Upper lobe of left lung (tissue), 6 donors: Measurements from ENCODE around the gene EREG. TPM values are rescaled to one million over a fixed set of nuclear protein-coding genes. Genes with fewer than 3 reads are reported as not detected.

Source experiments
- ATAC-seq, 2 donors: fragments of 200-7000 bp; cut with Tn5 transposase; one replicate each; pipeline ENCODE4 v1.9.1; 2022; ENCODE audit warnings: mild to moderate bottlenecking in 2 of 2, moderate library complexity in 2 of 2; ENCODE audit not compliant: low FRiP score in 2 of 2
- DNase-seq, 2 donors: peaks; one replicate each; pipeline ENCODE4 v3.0.0-alpha.2; 2019 to 2020
- H3K27ac ChIP-seq, 4 donors: fragments of 200-600 bp; sonication (generic); one replicate each; pipeline ENCODE4 v1.5.1; 2016 to 2019
- H3K27me3 ChIP-seq, 4 donors: fragments of 200-600 bp; sonication (generic); one replicate each; pipeline ENCODE4 v1.5.1; 2017 to 2019
- H3K36me3 ChIP-seq, 4 donors: fragments of 200-600 bp; sonication (generic); one replicate each; pipeline ENCODE4 v1.5.1; 2016 to 2019
- H3K4me1 ChIP-seq, 4 donors: fragments of 200-600 bp; sonication (generic); one replicate each; pipeline ENCODE4 v1.5.1; 2018 to 2019
- H3K4me3 ChIP-seq, 4 donors: fragments of 200-600 bp; sonication (generic); one replicate each; pipeline ENCODE4 v1.5.1; 2017 to 2019; ENCODE audit warnings: mild to moderate bottlenecking in 2 of 4, moderate library complexity in 1 of 4
- H3K9me3 ChIP-seq, 4 donors: fragments of 200-600 bp; sonication (generic); one replicate each; pipeline ENCODE4 v1.5.1; 2018 to 2019
- EP300 ChIP-seq, 4 donors: sonication (generic); formaldehyde crosslinking; IDR thresholded peaks; one replicate each; pipeline ENCODE4 v1.5.1; 2017; ENCODE audit warnings: antibody characterized with exemption in 4 of 4, control low read depth in 2 of 4
- POLR2A ChIP-seq, 4 donors: fragments of 450-650 bp; IDR thresholded peaks; one replicate each; pipeline ENCODE4 v1.5.1; 2016 to 2017; ENCODE audit warnings: antibody characterized with exemption in 4 of 4, mild to moderate bottlenecking in 2 of 4
- POLR2AphosphoS5 ChIP-seq, 2 donors: sonication (generic); formaldehyde crosslinking; IDR thresholded peaks; one replicate each; pipeline ENCODE4 v1.5.1; 2017; ENCODE audit warnings: antibody characterized with exemption in 2 of 2
- WGBS, 2 donors: methylation state at CpG; one replicate each; pipeline ENCODE4 v1.1.5; 2017 to 2018; 5-methylcytosine and 5-hydroxymethylcytosine counted together
- total RNA-seq, 6 donors: library from RNA; depleted of rRNA in 4 of 6; stranded (reverse); fragments of >200 nt in 4 of 6; gene quantifications; one replicate each; pipeline versions ENCODE4 v1.1.0 to v1.2.1, GENCODE V29; 2016 to 2021
- TF ChIP-seq, protein P1 (sequence below), 6 experiments: fragments of 450-650 bp in 4 of 6; fragments of 200-600 bp in 2 of 6; sonication (generic) in 2 of 6; IDR thresholded peaks; one replicate each; pipeline ENCODE4 v1.5.1; 2016 to 2019; ENCODE audit warnings: antibody characterized with exemption in 6 of 6
- donor health status: DM: no; HTN: no; CAD: no; lungs with moderate emphysema.
- donor health status: DM: no; HTN: yes; CAD: no; lungs with severe emphysema.

The EREG gene
- total RNA-seq, 6 donors from 2014 or later, result 0.94 to 3.7 (median 1.1) TPM

DNA sequence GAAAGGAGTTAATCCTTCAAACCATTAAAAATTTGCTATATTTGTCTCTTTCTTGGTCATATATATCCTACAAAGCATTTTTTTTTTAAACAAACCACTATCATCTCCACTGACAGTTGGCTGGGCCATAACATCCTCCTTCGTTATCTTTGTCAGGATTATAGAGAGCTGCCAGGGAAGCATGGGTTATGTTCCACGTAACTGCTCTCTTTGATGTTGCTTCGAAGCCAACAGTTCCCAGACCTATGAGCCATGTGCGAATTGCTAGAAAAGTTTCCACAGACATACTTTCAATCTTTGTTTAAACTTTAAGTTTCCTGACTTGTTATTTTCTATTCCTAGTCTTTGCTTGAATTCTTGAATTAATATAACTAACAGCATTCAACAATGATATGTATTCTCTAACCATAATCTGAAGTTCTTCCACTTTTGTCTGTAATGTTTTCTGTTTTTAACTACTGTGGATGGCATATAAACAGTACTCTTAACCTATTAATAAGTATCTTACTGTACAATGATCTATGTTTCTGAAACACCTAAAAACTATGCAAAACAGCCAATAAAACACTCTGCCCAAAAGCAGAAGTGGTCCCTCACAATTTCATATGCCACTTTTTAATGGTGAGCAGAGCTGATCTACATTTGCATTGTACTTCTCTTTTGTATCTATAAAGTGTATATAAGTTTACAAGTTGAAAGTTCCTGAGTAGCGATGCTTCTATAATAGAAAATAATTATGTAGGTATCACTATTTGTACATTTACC, 37.9 kb downstream of the EREG start:
- WGBS, 2 donors, result 73 to 78% methylated on average over 5 of the region's 5 CpGs
- TF ChIP-seq POLR2AphosphoS5 (IDR thresholded peaks at IDR 0.05) (no peak), POLR2A (IDR thresholded peaks at IDR 0.05) (no peak), EP300 (IDR thresholded peaks at IDR 0.05) (no peak)
- TF ChIP-seq, protein P1, sequence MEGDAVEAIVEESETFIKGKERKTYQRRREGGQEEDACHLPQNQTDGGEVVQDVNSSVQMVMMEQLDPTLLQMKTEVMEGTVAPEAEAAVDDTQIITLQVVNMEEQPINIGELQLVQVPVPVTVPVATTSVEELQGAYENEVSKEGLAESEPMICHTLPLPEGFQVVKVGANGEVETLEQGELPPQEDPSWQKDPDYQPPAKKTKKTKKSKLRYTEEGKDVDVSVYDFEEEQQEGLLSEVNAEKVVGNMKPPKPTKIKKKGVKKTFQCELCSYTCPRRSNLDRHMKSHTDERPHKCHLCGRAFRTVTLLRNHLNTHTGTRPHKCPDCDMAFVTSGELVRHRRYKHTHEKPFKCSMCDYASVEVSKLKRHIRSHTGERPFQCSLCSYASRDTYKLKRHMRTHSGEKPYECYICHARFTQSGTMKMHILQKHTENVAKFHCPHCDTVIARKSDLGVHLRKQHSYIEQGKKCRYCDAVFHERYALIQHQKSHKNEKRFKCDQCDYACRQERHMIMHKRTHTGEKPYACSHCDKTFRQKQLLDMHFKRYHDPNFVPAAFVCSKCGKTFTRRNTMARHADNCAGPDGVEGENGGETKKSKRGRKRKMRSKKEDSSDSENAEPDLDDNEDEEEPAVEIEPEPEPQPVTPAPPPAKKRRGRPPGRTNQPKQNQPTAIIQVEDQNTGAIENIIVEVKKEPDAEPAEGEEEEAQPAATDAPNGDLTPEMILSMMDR (IDR thresholded peaks at IDR 0.05), result no peak
- ATAC-seq, result no peak

DNA sequence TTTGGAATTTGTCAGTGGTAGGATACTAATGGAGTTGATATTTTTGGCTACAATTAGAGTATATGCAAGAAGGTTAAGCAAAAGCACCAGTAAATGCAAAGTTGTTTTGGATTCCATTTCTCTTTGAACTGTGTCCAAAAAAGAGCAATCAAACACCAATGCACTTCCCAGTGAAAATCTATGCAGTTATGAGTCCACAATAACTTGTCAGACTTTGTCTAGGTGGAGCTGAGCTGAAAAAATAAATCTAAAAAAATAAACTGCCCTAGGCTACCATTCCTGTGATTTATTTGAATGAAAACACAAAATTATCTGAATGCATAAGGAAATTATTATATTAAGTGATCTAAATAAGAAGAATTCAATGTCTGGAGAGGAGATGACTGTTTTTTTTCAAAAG, 42.9 kb downstream of the EREG start:
- ATAC-seq, result no peak

More for the DNA sequence above, 37.9 kb downstream of the EREG start:
- no peaks in the 10 kb centered on the region for H3K27me3 ChIP-seq
- no peak overlapping the region for H3K4me3 ChIP-seq
- H3K9me3 ChIP-seq, result no peaks in the 10 kb centered on the region
- no peak for DNase-seq
- H3K36me3 ChIP-seq, result no peaks in the 10 kb centered on the region
- peaks cover 0 to 1% (median 0%) of the 10 kb centered on the region in 4 donors for H3K4me1 ChIP-seq
- no peak overlapping the region for H3K27ac ChIP-seq

DNA sequence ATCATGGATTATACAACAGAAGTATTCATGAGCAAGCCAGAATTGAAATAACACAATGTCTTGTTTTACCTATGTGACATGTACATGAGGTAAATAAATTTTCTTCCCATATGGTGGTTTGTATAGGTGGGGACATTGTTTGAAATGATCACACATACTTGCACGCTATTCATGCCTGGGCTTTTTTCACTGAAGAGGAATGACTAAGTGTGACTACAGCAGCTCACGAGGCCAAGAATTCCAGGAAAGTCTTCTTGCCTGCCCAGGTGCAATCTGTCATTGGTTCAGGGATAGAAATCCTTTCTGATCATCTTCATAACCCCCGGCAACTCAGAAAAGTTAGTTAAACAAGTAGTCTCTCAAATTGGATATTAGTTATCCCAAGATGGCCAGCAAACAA, 43.7 kb downstream of the EREG start:
- Histone ChIP-seq H3K9me3 (no peaks in the 10 kb centered on the region), H3K27ac (no peak overlapping the region), H3K36me3 (no peaks in the 10 kb centered on the region), H3K4me3 (no peak overlapping the region), H3K4me1 (no peaks in the 10 kb centered on the region), H3K27me3 (no peaks in the 10 kb centered on the region)
- TF ChIP-seq POLR2A (IDR thresholded peaks at IDR 0.05), result no peak
- TF ChIP-seq, protein P1 (IDR thresholded peaks at IDR 0.05), result no peak
- TF ChIP-seq POLR2AphosphoS5 (IDR thresholded peaks at IDR 0.05), result no peak
- no peak for TF ChIP-seq EP300 (IDR thresholded peaks at IDR 0.05)
- DNase-seq, result no peak
- WGBS, 2 donors, result 85 to 96% methylated on average over 3 of the region's 3 CpGs
- ATAC-seq, result no peak

More for the DNA sequence above, 42.9 kb downstream of the EREG start:
- Histone ChIP-seq H3K27me3 (no peaks in the 10 kb centered on the region), H3K9me3 (no peaks in the 10 kb centered on the region), H3K27ac (no peak overlapping the region), H3K36me3 (no peaks in the 10 kb centered on the region), H3K4me1 (no peaks in the 10 kb centered on the region), H3K4me3 (no peak overlapping the region)
- DNase-seq, result no peak
- TF ChIP-seq POLR2AphosphoS5 (IDR thresholded peaks at IDR 0.05) (no peak), EP300 (IDR thresholded peaks at IDR 0.05) (no peak), POLR2A (IDR thresholded peaks at IDR 0.05) (no peak)
- TF ChIP-seq, protein P1 (IDR thresholded peaks at IDR 0.05), result no peak

DNA sequence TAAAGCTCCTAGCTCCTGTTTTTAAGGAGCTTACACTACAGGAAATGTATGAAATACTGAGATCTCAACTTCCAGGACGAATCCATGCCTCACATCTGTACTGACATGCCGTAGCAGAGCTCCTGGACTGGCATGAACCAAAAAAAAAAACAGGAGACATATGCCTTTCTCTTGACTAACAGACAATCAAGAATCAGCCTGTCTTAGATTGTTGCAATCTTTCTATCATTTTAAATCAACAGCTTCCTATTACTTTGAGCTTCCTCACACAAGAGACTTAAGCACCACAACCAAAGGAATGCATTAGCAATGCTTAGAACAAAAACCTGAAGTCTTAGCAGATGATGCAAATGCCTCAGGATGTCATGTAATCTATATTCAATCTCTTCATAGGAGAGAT, 45.3 kb downstream of the EREG start:
- no peak for DNase-seq
- no peaks in the 10 kb centered on the region for H3K9me3 ChIP-seq
- H3K27me3 ChIP-seq, result no peaks in the 10 kb centered on the region
- no peaks in the 10 kb centered on the region for H3K36me3 ChIP-seq
- no peak overlapping the region for H3K4me3 ChIP-seq
- WGBS, 2 donors, result 64 to 71% methylated on average over 2 of the region's 2 CpGs
- H3K4me1 ChIP-seq, result no peaks in the 10 kb centered on the region
- no peak overlapping the region for H3K27ac ChIP-seq
- no peak for ATAC-seq
- TF ChIP-seq POLR2A (IDR thresholded peaks at IDR 0.05) (no peak), POLR2AphosphoS5 (IDR thresholded peaks at IDR 0.05) (no peak), EP300 (IDR thresholded peaks at IDR 0.05) (no peak)
- TF ChIP-seq, protein P1 (IDR thresholded peaks at IDR 0.05), result no peak

DNA sequence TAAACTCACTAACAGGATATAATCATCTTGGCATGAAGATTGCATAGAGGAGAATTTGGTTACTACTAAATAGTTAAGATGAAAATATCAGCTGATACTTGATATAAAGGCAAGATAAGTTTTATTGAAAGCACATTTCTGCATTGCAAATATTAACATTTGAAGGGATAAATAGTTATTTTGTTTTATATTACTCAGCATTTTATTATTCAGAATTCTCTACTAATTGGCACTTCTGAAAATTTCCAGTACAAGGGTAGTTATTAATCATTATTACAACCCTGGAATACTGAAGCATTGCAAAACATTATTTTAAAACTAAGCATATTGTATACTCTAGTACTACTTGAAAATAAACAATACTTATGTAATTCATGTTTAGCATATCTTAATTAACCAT, 47.3 kb downstream of the EREG start:
- Histone ChIP-seq H3K4me3 (no peak overlapping the region), H3K27ac (no peak overlapping the region), H3K4me1 (no peaks in the 10 kb centered on the region), H3K36me3 (no peaks in the 10 kb centered on the region), H3K9me3 (no peaks in the 10 kb centered on the region), H3K27me3 (no peaks in the 10 kb centered on the region)
- no peak for DNase-seq
- ATAC-seq, result no peak
- TF ChIP-seq POLR2AphosphoS5 (IDR thresholded peaks at IDR 0.05) (no peak), POLR2A (IDR thresholded peaks at IDR 0.05) (no peak), EP300 (IDR thresholded peaks at IDR 0.05) (no peak)
- TF ChIP-seq, protein P1 (IDR thresholded peaks at IDR 0.05), result no peak
